SH-SY5Y (cell line): ENCODE data around the gene ASL.

ENCODE experiments used
- GATA2 ChIP-seq: IDR thresholded peaks from 2 replicates; pipeline ENCODE4 v1.6.1; 2011; ENCODE audit warnings: mild to moderate bottlenecking, low read depth, low read length
- GATA3 ChIP-seq: IDR thresholded peaks from 2 replicates; pipeline ENCODE4 v1.6.1; 2011; ENCODE audit warnings: low read depth, mild to moderate bottlenecking, low read length, moderate library complexity

Gene ASL

GRCh38 chr7:66069732-66070131 lies 5.9 kb upstream of the ASL start:
- TF ChIP-seq GATA3 (no peak), GATA2 (no peak)

- TF ChIP-seq GATA2 (no peak), GATA3 (no peak)
Measured at GRCh38 chr7:66070222-66070621, 5.4 kb upstream of the ASL start.

DNA sequence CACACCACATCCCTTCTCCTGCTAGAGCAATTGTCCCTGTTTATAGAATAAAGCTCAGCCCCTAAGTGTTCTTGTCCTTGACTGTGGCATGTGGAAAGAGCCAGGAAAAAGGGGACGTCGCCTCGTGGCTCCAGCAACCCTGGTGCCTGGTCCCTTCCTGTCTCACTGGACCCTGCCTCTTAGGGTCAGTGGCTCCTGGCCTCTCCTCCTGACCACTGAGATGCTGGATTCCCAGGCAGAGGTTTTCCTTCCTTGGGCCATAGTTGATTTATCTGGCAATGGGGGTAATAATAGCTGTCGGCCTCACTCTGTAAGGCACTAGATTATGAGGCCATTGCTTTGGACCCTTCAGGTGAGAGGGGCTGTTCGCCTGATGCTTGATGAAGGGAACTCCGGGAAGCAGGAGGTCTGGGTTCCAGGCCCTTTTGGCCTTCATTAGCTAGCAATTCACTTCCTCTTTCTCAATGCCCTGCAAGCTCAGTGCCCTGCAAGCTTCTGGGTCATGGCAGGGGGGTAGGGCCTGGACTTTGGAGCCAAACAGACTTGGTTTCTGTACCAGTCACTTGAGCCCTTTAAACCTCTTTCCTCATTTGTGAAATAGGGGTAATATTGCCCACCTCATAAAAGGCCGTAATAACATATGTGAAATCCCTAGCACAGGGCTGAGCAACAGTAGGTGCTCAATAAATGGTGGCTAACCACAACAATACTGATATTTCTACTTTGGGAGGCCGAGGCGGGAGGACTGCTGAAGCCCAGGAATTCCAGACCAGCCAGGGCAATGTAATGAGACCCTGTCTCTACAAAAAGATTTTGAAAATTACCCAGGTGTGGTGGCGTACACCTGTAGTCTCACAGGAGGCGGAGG lies 1.1 kb downstream of the ASL start:
- TF ChIP-seq GATA3: no peak
- TF ChIP-seq GATA2: no peak

GRCh38 chr7:66078067-66078466 lies 2.4 kb downstream of the ASL start:
- TF ChIP-seq GATA2: no peak
- TF ChIP-seq GATA3: no peak

GRCh38 chr7:66082083-66082482 lies 6.5 kb downstream of the ASL start:
- TF ChIP-seq GATA2 (no peak), GATA3 (no peak)

- TF ChIP-seq GATA3 (no peak), GATA2 (no peak)
Measured at GRCh38 chr7:66082886-66083415, 7.3 kb downstream of the ASL start.

GRCh38 chr7:66083677-66084076 lies 8.1 kb downstream of the ASL start:
- TF ChIP-seq GATA2 (no peak), GATA3 (no peak)

GRCh38 chr7:66088861-66089838 lies 13.5 kb downstream of the ASL start:
- TF ChIP-seq GATA3 (no peak), GATA2 (no peak)

DNA sequence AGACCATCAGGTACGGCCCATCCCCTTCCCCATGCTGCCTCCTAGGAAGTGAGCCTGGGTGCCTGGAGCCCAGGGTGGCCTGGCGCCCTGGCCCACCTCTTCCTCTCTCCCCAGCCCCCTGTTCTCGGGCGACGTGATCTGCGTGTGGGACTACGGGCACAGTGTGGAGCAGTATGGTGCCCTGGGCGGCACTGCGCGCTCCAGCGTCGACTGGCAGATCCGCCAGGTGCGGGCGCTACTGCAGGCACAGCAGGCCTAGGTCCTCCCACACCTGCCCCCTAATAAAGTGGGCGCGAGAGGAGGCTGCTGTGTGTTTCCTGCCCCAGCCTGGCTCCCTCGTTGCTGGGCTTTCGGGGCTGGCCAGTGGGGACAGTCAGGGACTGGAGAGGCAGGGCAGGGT lies 17.0 kb downstream of the ASL start:
- TF ChIP-seq GATA3 (no peak), GATA2 (no peak)

DNA sequence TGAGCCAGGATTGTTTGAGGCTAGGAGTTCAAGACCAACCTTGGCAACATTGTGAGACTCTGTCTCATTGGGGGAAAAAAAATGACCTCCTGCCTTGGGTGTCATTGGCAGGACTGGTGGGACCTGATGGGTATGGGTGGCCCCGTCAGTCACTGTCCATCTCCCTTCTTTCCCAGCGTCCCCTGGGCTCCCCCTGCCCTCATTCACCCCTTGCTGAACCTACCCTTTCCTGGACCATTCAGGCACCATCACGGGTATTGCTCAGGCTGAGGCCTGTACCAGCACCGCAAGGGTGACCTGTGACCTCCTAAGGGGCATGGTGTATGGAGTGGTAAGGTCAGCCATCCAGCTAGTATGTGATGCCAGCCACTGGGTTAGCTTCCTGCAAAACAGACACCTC lies 19.4 kb downstream of the ASL start:
- TF ChIP-seq GATA3: no peak
- TF ChIP-seq GATA2: no peak

DNA sequence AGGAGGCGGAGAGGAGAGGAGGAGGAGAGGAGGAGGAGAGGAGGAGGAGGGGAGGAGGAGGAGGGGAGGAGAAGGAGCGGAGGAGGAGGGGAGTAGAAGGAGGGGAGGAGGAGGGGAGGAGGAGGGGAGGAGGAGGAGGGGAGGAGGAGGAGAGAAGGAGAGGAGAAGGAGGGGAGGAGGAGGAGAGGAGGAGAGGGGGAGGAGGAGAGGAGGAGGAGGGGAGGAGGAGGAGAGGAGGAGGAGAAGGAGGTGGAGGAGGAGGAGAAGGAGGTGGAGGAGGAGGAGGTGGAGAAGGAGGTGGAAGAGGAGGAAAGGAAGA lies 23.6 kb downstream of the ASL start:
- TF ChIP-seq GATA2: no peak
- no peak for TF ChIP-seq GATA3

DNA sequence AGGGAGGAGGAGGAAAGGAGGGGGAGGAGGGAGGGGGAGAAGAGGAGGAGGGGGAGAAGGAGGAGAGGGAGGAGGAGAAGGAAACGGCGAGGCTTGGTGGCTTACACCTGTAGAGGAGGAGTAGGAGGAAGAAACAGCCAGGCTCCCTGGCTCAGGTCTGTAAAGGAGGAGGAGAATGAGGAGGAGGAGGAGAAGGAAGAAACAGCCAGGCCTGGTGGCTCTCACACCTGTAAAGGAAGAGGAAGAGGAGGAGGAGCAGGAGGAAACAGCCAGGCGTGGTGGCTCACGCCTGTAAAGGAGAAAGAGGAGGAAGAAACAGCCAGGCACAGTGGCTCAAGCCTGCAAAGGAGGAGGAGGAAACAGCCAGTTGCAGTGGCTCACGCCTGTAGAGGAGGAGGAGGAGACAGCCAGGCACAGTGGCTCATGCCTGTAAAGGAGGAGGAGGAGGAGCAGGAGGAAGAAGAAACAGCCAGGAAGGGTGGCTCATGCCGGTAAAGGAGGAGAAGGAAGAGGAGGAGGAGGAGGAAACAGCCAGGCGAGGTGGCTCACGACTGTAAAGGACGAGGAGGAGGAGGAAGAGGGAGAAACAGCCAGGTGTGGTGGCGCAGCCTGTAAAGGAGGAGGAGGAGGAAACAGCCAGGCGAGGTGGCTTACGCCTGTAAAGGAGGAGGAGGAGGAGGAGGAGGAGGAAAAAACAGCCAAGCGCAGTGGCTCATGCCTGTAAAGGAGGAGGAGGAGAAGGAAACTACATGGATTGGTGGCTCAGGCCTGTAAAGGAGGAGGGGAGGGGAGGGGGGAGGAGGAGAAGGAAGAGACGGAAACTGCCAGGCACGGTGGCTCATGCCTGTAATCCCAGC lies 24.2 kb downstream of the ASL start:
- TF ChIP-seq GATA2: no peak
- no peak for TF ChIP-seq GATA3

- TF ChIP-seq GATA3 (no peak), GATA2 (no peak)
Measured at GRCh38 chr7:66100408-66101050, 24.9 kb downstream of the ASL start.

DNA sequence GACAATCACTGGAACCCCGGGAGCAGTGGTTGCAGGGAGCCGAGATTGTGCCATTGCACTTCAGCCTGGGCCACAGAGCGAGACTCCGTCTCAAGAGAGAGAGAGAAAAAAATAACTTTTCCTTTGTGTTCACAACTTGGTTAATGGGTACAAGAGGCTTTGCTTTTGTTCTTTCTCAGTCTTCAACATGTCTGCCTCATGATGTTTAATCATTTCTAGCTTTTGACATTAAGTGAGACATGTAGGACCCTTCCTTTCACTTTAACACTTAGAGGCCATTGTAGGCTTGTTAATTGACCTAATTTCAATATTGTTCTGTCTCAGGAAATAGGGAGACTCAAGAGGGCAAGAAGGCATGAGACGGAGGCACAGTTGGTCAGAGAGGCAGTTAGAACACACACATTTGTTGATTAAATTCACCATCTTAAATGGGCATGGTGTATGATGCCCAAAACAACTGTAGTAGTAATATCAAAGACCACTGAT lies 29.7 kb downstream of the ASL start:
- TF ChIP-seq GATA3: no peak
- TF ChIP-seq GATA2: no peak
